WTC11 (cell line): ENCODE data around the gene FGR.

Experiments
- CTCF ChIP-seq: fragments of 200-600 bp; IDR thresholded peaks from 2 replicates; pipeline ENCODE4 v1.8.0; 2022; ENCODE audit warnings: antibody characterized with exemption
- NR1H2 ChIP-seq: sonication (generic); formaldehyde crosslinking; IDR thresholded peaks from 2 replicates; pipeline ENCODE4 v1.9.0; 2021; ENCODE audit warnings: mild to moderate bottlenecking, moderate library complexity, missing genetic modification reagents
- ZBTB21 ChIP-seq: sonication (generic); formaldehyde crosslinking; IDR thresholded peaks from 2 replicates; pipeline ENCODE4 v1.8.1; 2023; ENCODE audit warnings: mild to moderate bottlenecking, missing genetic modification reagents, borderline replicate concordance
- TF ChIP-seq, protein P1 (sequence below): sonication (generic); formaldehyde crosslinking; conservative IDR thresholded peaks from 2 replicates; pipeline ENCODE4 v1.8.1; 2023; ENCODE audit warnings: mild to moderate bottlenecking, low read depth, missing genetic modification reagents, moderate library complexity

DNA sequence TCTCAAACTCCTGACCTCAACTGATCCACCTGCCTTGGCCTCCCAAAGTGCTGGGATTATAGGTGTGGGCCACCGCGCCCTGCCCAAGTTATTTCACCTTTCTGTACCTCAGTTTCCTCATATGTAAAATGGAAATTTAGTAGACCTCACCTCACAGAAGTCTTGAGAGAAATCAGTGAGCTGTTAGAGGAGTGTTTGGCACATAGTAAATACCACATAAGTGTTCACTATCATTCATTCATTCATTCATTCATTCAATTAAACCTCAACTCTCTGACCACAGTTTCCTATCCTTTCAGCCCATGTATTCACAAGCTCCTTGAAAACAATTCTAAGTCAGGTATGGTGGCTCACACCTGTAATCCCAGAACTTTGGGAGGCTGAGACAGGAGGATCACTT is 3.8 kb upstream of the FGR start:
- no peak for TF ChIP-seq ZBTB21 (CRISPR knock-in tag)
- TF ChIP-seq, protein P1, sequence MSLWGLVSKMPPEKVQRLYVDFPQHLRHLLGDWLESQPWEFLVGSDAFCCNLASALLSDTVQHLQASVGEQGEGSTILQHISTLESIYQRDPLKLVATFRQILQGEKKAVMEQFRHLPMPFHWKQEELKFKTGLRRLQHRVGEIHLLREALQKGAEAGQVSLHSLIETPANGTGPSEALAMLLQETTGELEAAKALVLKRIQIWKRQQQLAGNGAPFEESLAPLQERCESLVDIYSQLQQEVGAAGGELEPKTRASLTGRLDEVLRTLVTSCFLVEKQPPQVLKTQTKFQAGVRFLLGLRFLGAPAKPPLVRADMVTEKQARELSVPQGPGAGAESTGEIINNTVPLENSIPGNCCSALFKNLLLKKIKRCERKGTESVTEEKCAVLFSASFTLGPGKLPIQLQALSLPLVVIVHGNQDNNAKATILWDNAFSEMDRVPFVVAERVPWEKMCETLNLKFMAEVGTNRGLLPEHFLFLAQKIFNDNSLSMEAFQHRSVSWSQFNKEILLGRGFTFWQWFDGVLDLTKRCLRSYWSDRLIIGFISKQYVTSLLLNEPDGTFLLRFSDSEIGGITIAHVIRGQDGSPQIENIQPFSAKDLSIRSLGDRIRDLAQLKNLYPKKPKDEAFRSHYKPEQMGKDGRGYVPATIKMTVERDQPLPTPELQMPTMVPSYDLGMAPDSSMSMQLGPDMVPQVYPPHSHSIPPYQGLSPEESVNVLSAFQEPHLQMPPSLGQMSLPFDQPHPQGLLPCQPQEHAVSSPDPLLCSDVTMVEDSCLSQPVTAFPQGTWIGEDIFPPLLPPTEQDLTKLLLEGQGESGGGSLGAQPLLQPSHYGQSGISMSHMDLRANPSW (CRISPR knock-in tag): no peak
- TF ChIP-seq NR1H2 (CRISPR knock-in tag): no peak
- no peak for TF ChIP-seq CTCF
